HL-60 (cell line): ENCODE data around the gene FBXL7.
"Not testable (repeated sequence)": the region's sequence is repeated elsewhere in the genome, so short reads cannot be mapped to it uniquely, and the experiment has no call there.

Experiments
- DNase-seq, 2 experiments: peaks; one replicate each; pipeline ENCODE4 v3.0.0-alpha.2; 2010 to 2020; ENCODE audit warnings: low read depth in 1 of 2, low spot score in 1 of 2
- H3K27ac ChIP-seq: fragments of 250-450 bp; sonication (Bioruptor Pico); replicated peaks from 2 replicates; pipeline ENCODE4 v1.5.1; 2020; ENCODE audit warnings: mild to moderate bottlenecking, moderate library complexity
- H3K27me3 ChIP-seq: fragments of 250-450 bp; sonication (Bioruptor Pico); 2 replicates; pipeline ENCODE4 v1.5.1; 2021; ENCODE audit warnings: mild to moderate bottlenecking, moderate library complexity; ENCODE audit not compliant: insufficient read depth, poor library complexity, severe bottlenecking
- H3K4me3 ChIP-seq: replicated peaks from 2 replicates; pipeline ENCODE4 v1.5.1; 2011; ENCODE audit warnings: mild to moderate bottlenecking, control low read depth, low read length; ENCODE audit not compliant: insufficient read depth
- GABPA ChIP-seq: IDR thresholded peaks from 2 replicates; pipeline ENCODE4 v1.6.1; 2012; ENCODE audit warnings: low read depth
- POLR2AphosphoS5 ChIP-seq: IDR thresholded peaks from 2 replicates; pipeline ENCODE4 v1.6.1; 2012; ENCODE audit warnings: low read depth
- SPI1 ChIP-seq: IDR thresholded peaks from 2 replicates; pipeline ENCODE4 v1.6.1; 2012; ENCODE audit warnings: low read depth, mild to moderate bottlenecking, borderline replicate concordance
- TF ChIP-seq, protein P1 (sequence below): IDR thresholded peaks from 2 replicates; pipeline ENCODE4 v1.6.1; 2012; ENCODE audit warnings: low read depth; ENCODE audit not compliant: insufficient replicate concordance
- TF ChIP-seq, protein P2 (sequence below): IDR thresholded peaks from one replicate; pipeline ENCODE4 v1.5.1; 2011; ENCODE audit warnings: low read length, control low read depth, inconsistent platforms; ENCODE audit not compliant: insufficient read depth

The FBXL7 gene

DNA sequence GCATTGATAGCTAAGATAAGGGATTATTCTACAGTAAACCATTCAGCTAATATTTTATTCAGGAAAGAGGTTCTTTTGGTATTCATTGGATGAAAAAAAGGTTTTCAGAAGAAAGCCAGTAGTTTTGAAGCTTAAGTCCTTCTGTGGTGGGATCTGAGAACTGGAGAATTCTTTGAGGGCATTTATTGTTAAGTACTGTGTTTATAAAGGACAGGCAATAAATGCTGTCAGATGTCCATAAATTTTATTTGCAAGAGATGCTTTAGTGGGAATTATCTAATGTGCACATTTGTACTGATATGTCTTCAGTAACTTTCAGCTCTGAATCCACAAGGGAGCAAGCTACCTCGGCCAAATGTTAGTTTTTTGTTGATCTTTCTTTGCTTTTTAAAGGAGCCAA, 358.3 kb downstream of the FBXL7 start:
- Histone ChIP-seq H3K27ac (no peak overlapping the region), H3K27me3 (no peaks in the 10 kb centered on the region), H3K4me3 (no peak overlapping the region)
- DNase-seq, result no peak
- no peak for TF ChIP-seq POLR2AphosphoS5
- no peak for TF ChIP-seq SPI1
- TF ChIP-seq, protein P1, sequence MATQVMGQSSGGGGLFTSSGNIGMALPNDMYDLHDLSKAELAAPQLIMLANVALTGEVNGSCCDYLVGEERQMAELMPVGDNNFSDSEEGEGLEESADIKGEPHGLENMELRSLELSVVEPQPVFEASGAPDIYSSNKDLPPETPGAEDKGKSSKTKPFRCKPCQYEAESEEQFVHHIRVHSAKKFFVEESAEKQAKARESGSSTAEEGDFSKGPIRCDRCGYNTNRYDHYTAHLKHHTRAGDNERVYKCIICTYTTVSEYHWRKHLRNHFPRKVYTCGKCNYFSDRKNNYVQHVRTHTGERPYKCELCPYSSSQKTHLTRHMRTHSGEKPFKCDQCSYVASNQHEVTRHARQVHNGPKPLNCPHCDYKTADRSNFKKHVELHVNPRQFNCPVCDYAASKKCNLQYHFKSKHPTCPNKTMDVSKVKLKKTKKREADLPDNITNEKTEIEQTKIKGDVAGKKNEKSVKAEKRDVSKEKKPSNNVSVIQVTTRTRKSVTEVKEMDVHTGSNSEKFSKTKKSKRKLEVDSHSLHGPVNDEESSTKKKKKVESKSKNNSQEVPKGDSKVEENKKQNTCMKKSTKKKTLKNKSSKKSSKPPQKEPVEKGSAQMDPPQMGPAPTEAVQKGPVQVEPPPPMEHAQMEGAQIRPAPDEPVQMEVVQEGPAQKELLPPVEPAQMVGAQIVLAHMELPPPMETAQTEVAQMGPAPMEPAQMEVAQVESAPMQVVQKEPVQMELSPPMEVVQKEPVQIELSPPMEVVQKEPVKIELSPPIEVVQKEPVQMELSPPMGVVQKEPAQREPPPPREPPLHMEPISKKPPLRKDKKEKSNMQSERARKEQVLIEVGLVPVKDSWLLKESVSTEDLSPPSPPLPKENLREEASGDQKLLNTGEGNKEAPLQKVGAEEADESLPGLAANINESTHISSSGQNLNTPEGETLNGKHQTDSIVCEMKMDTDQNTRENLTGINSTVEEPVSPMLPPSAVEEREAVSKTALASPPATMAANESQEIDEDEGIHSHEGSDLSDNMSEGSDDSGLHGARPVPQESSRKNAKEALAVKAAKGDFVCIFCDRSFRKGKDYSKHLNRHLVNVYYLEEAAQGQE, result no peak

DNA sequence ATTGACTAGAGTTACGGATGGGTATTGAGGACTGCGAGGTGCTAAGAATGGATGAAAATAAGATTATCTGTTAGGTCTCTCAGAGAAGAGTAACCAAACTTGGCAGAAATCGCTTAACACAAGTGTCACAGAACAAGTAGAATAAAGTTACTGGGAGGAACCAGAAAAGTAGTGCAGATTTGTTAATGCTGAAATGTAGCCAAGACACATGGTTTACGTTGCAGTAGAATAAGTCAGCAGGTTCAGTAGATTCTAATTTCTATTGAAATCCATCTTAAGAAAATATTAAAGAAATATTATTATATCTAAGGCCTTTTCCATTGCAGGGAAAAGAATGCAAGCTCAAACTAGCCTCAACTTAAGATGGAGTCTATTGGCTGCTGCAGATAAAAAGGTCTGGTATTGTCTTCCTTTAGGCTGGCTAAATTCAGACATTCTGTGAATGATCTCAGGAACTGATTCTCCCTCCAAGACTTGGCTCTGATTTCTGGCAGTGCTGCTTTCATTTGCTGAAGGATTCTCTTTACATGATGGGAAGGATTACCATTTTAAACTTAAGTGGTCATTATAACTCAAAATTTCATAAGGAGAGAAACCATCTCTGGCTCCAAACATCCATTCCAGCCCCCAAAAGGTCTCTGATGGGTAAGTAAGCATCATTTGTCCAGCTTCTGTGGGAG, 364.7 kb downstream of the FBXL7 start:
- no peak overlapping the region for H3K4me3 ChIP-seq
- DNase-seq, result no peak
- no peaks in the 10 kb centered on the region for H3K27me3 ChIP-seq
- TF ChIP-seq, protein P1, result no peak
- TF ChIP-seq, protein P2, sequence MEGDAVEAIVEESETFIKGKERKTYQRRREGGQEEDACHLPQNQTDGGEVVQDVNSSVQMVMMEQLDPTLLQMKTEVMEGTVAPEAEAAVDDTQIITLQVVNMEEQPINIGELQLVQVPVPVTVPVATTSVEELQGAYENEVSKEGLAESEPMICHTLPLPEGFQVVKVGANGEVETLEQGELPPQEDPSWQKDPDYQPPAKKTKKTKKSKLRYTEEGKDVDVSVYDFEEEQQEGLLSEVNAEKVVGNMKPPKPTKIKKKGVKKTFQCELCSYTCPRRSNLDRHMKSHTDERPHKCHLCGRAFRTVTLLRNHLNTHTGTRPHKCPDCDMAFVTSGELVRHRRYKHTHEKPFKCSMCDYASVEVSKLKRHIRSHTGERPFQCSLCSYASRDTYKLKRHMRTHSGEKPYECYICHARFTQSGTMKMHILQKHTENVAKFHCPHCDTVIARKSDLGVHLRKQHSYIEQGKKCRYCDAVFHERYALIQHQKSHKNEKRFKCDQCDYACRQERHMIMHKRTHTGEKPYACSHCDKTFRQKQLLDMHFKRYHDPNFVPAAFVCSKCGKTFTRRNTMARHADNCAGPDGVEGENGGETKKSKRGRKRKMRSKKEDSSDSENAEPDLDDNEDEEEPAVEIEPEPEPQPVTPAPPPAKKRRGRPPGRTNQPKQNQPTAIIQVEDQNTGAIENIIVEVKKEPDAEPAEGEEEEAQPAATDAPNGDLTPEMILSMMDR, result no peak
- TF ChIP-seq POLR2AphosphoS5 (no peak), GABPA (no peak), SPI1 (no peak)
- H3K27ac ChIP-seq, result no peak overlapping the region

DNA sequence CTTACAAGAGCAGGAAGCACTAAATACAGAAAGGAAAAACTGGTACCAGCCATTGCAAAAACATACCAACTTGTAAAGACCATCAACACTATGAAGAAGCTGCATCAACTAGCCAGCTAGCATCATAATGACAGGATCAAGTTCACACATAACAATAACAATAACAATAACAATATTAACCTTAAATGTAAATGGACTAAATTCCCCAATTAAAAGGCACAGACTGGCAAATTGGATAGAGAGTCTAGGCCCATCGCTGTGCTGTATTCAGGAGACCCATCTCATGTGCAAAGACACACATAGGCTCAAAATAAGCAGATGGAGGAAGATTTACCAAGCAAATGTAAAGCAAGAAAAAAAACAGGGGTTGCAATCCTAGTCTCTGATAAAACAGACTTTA, 372.3 kb downstream of the FBXL7 start:
- not testable (repeated sequence) for H3K4me3 ChIP-seq, DNase-seq

DNA sequence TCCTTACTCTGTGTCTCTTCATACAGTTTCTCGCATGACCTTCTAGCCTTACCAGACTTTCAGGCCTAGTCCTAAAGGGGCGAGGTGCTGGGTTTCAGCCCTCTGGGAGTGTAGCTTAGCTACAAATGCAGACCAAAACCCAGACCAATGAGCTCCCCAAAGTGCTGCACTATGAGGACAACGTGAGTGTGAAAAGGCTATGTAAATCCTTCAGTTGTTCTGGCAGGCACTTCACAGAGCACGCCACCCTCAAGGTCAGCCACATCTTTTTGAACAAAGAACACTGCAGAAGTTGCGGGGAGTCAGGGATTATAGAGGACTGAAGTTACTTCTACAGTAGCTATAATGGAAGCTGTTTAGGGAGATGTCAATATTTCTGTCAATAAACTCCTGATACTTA, 377.9 kb downstream of the FBXL7 start:
- no peak for TF ChIP-seq POLR2AphosphoS5
- TF ChIP-seq, protein P2, result no peak
- no peak for TF ChIP-seq GABPA
- TF ChIP-seq, protein P1, result no peak
- TF ChIP-seq SPI1, result no peak
- Histone ChIP-seq H3K27ac (no peak overlapping the region), H3K27me3 (no peaks in the 10 kb centered on the region), H3K4me3 (no peak overlapping the region)
- DNase-seq, result no peak

More for the DNA sequence above, 372.3 kb downstream of the FBXL7 start:
- not testable (repeated sequence) for H3K27me3 ChIP-seq, H3K27ac ChIP-seq
